ENCODE data around the gene FRRS1L. TPM values are rescaled to one million over a fixed set of nuclear protein-coding genes. Genes with fewer than 3 reads are reported as not detected.
"Not testable (repeated sequence)": the region's sequence is repeated elsewhere in the genome, so short reads cannot be mapped to it uniquely, and the experiment has no call there.

Gene FRRS1L
- total RNA-seq, 4 donors from 2014 or later, result 0.40 to 0.96 (median 0.64) TPM; not detected in 1

GRCh38 chr9:109132567-109133021 lies 34.5 kb downstream of the FRRS1L start:
- WGBS, 2 donors (ENCODE audit: low coverage in 1 of 2), result 35 to 37% methylated on average over 2 of the region's 2 CpGs
- DNase-seq, result no peak
- peak overlapping the region in 2 of 4 donors; percentile 22 to 26 for H3K27ac ChIP-seq
- in situ Hi-C loops (cut with MboI; ENCODE audit: low pct_ligation_motif_present in 1 of 4, low pct_unique_long_range_greater_than_20kb in 1 of 4, low sequenced_read_pairs in 3 of 4) (no loop called here), intact Hi-C loops (cut with DNase I; ENCODE audit: low total_unique reads) (no loop called here)
- H3K27me3 ChIP-seq, result no peaks in the 10 kb centered on the region
- no peak overlapping the region for H3K4me3 ChIP-seq
- H3K36me3 ChIP-seq, result no peaks in the 10 kb centered on the region
- H3K4me1 ChIP-seq, result peaks cover 0 to 30% (median 0%) of the 10 kb centered on the region in 4 donors
- H3K9me3 ChIP-seq, result no peaks in the 10 kb centered on the region
- TF ChIP-seq POLR2AphosphoS5 (IDR thresholded peaks at IDR 0.05) (no peak), POLR2A (IDR thresholded peaks at IDR 0.05) (no peak), EP300 (IDR thresholded peaks at IDR 0.05; ENCODE audit: low read depth) (no peak)

- Histone ChIP-seq H3K36me3 (no peaks in the 10 kb centered on the region), H3K27me3 (no peaks in the 10 kb centered on the region), H3K9me3 (no peaks in the 10 kb centered on the region), H3K27ac (no peak overlapping the region), H3K4me1 (peaks cover 0 to 30% (median 0%) of the 10 kb centered on the region in 4 donors), H3K4me3 (no peak overlapping the region)
- TF ChIP-seq POLR2A (IDR thresholded peaks at IDR 0.05), result no peak
- no peak for TF ChIP-seq EP300 (IDR thresholded peaks at IDR 0.05; ENCODE audit: low read depth)
- no peak for TF ChIP-seq POLR2AphosphoS5 (IDR thresholded peaks at IDR 0.05)
- no peak for TF ChIP-seq CTCF (IDR thresholded peaks at IDR 0.05)
- intact Hi-C loops (cut with DNase I; ENCODE audit: low total_unique reads) (no loop called here), in situ Hi-C loops (cut with MboI; ENCODE audit: low pct_ligation_motif_present in 1 of 4, low pct_unique_long_range_greater_than_20kb in 1 of 4, low sequenced_read_pairs in 3 of 4) (no loop called here)
- 52 to 55% methylated on average over 6 of the region's 6 CpGs for WGBS, 2 donors (ENCODE audit: low coverage in 1 of 2)
- DNase-seq, result no peak
These were observed 37.4 kb downstream of the FRRS1L start for GRCh38 chr9:109129470-109130197.

GRCh38 chr9:109126671-109127070 lies 40.4 kb downstream of the FRRS1L start:
- DNase-seq; H3K27ac ChIP-seq; in situ Hi-C loops (cut with MboI; ENCODE audit: low pct_ligation_motif_present in 1 of 4, low pct_unique_long_range_greater_than_20kb in 1 of 4, low sequenced_read_pairs in 3 of 4); intact Hi-C loops (cut with DNase I; ENCODE audit: low total_unique reads); H3K9me3 ChIP-seq; H3K4me3 ChIP-seq; H3K27me3 ChIP-seq; H3K36me3 ChIP-seq: not testable (repeated sequence)
- WGBS, 2 donors (ENCODE audit: low coverage in 1 of 2), result 79 to 91% methylated on average over 3 to 4 of the region's 4 CpGs
- peaks cover 0 to 15% (median 0%) of the 10 kb centered on the region in 4 donors for H3K4me1 ChIP-seq

GRCh38 chr9:109124121-109124520 lies 42.9 kb downstream of the FRRS1L start:
- no peak for DNase-seq
- Histone ChIP-seq H3K4me1 (peaks cover 0 to 10% (median 6%) of the 10 kb centered on the region in 4 donors), H3K27ac (no peak overlapping the region), H3K9me3 (no peaks in the 10 kb centered on the region), H3K36me3 (no peaks in the 10 kb centered on the region), H3K27me3 (no peaks in the 10 kb centered on the region), H3K4me3 (no peak overlapping the region)
- whole genome bisulfite sequencing, 2 donors (ENCODE audit: low coverage in 1 of 2), result 53 to 80% methylated on average over 1 to 2 of the region's 2 CpGs
- intact Hi-C loops (cut with DNase I; ENCODE audit: low total_unique reads), result no loop called here
- in situ Hi-C loops (cut with MboI; ENCODE audit: low pct_ligation_motif_present in 1 of 4, low pct_unique_long_range_greater_than_20kb in 1 of 4, low sequenced_read_pairs in 3 of 4), result no loop called here
- TF ChIP-seq POLR2AphosphoS5 (IDR thresholded peaks at IDR 0.05) (no peak), EP300 (IDR thresholded peaks at IDR 0.05; ENCODE audit: low read depth) (no peak), CTCF (IDR thresholded peaks at IDR 0.05) (no peak), POLR2A (IDR thresholded peaks at IDR 0.05) (no peak)

GRCh38 chr9:109122726-109123621 lies 44.1 kb downstream of the FRRS1L start:
- no peaks in the 10 kb centered on the region for H3K36me3 ChIP-seq
- in situ Hi-C loops (cut with MboI; ENCODE audit: low pct_ligation_motif_present in 1 of 4, low pct_unique_long_range_greater_than_20kb in 1 of 4, low sequenced_read_pairs in 3 of 4), result no loop called here
- 67 to 82% methylated on average over 1 to 12 of the region's 12 CpGs for WGBS, 2 donors (ENCODE audit: low coverage in 1 of 2)
- TF ChIP-seq POLR2A (IDR thresholded peaks at IDR 0.05) (no peak), CTCF (IDR thresholded peaks at IDR 0.05) (no peak), EP300 (IDR thresholded peaks at IDR 0.05; ENCODE audit: low read depth) (no peak), POLR2AphosphoS5 (IDR thresholded peaks at IDR 0.05) (no peak)
- H3K4me3 ChIP-seq, result no peak overlapping the region
- peaks cover 0 to 16% (median 13%) of the 10 kb centered on the region in 4 donors for H3K4me1 ChIP-seq
- DNase-seq, result no peak
- H3K9me3 ChIP-seq, result no peaks in the 10 kb centered on the region
- no peak overlapping the region for H3K27ac ChIP-seq
- H3K27me3 ChIP-seq, result no peaks in the 10 kb centered on the region
- intact Hi-C loops (cut with DNase I; ENCODE audit: low total_unique reads), result no loop called here
